Measurements from ENCODE around the gene MFSD11. TPM values are rescaled to one million over a fixed set of nuclear protein-coding genes. Genes with fewer than 3 reads are reported as not detected.

The MFSD11 gene
- total and polyA plus RNA-seq, 2 of the 8 experiments (the other 6 are each of a cell fraction or from before 2014, with no cell fraction given), result 17.7 to 19.8 TPM

GRCh38 chr17:76691379-76692191 lies 46.3 kb upstream of the MFSD11 start (continued):
- TF ChIP-seq CBX8 (IDR thresholded peaks at IDR 0.05; ENCODE audit: borderline replicate concordance, low read depth, low read length) (no peak), CEBPB (IDR thresholded peaks at IDR 0.05; ENCODE audit: low read depth, low read length) (no peak), FOSL1 (IDR thresholded peaks at IDR 0.05; ENCODE audit: insufficient read depth, low read depth, low read length) (no peak)
